ENCODE measurements around the gene BHLHE40. TPM values are rescaled to one million over a fixed set of nuclear protein-coding genes. Genes with fewer than 3 reads are reported as not detected.

The BHLHE40 gene
- total and polyA plus RNA-seq, 10 of the 15 experiments (the other 5 are each of a cell fraction or from before 2014, with no cell fraction given), result 25.2 to 106 (median 51.4) TPM

GRCh38 chr3:4981665-4982494 lies 2.6 kb downstream of the BHLHE40 start (continued):
- peak; percentile 84 to 91 for TF ChIP-seq IKZF2 (IDR thresholded peaks at IDR 0.05)
- TF ChIP-seq BCL3 (IDR thresholded peaks at IDR 0.05; ENCODE audit: borderline replicate concordance, insufficient read depth, low read depth, low read length, poor library complexity, severe bottlenecking), result no peak
- TF ChIP-seq CTCF (IDR thresholded peaks at IDR 0.05 in 2 of 3, conservative IDR thresholded peaks at IDR 0.05 in 1 of 3; ENCODE audit: control insufficient read depth in 2 of 3, extremely low read depth in 1 of 3, insufficient read depth in 1 of 3, low read depth in 3 of 3, low read length in 3 of 3), result peak; percentile 3 to 21 (median 20); a peak in 2 of 6 replicates
- peak; percentile 88 for TF ChIP-seq IKZF1 (conservative IDR thresholded peaks at IDR 0.05)
- TF ChIP-seq BCL11A (IDR thresholded peaks at IDR 0.05; ENCODE audit: low read depth, low read length), result no peak
- TF ChIP-seq RELB (IDR thresholded peaks at IDR 0.05; ENCODE audit: low read depth), result peak; percentile 88
- TF ChIP-seq IRF5 (IDR thresholded peaks at IDR 0.05; ENCODE audit: borderline replicate concordance), result no peak
- TF ChIP-seq KLF5 (IDR thresholded peaks at IDR 0.05; ENCODE audit: partially characterized antibody), result no peak
- no peak for TF ChIP-seq NFIC (IDR thresholded peaks at IDR 0.05; ENCODE audit: low read depth, low read length)
- peak; percentile 68; the same call in 1 of the 2 replicates for TF ChIP-seq MLLT1 (IDR thresholded peaks at IDR 0.05)
- TF ChIP-seq NKRF (conservative IDR thresholded peaks at IDR 0.05), result no peak
- TF ChIP-seq NR2F1 (conservative IDR thresholded peaks at IDR 0.05), result no peak
- TF ChIP-seq CHD4 (IDR thresholded peaks at IDR 0.05), result no peak
- TF ChIP-seq POLR2AphosphoS5 (IDR thresholded peaks at IDR 0.05; ENCODE audit: low read length), result peak; percentile 87
- 0 out of 2 replicates have a peak, but pooled peaks have one; percentile 3 for TF ChIP-seq RAD21 (IDR thresholded peaks at IDR 0.05; ENCODE audit: insufficient read depth, low read depth, low read length)
- TF ChIP-seq BMI1 (IDR thresholded peaks at IDR 0.05; ENCODE audit: borderline replicate concordance), result no peak

Measured in GM12878 (cell line).